HG03045 (cell line): Measurements from ENCODE around the gene APOO.
A peak's percentile ranks its signal among the peaks of the same experiment; 100 is the strongest.

Source experiments
- ATAC-seq: cut with Tn5 transposase; IDR thresholded peaks from one replicate; pipeline ENCODE4 v1.9.1; 2021; ENCODE audit warnings: mild to moderate bottlenecking, moderate library complexity; ENCODE audit not compliant: unreplicated experiment

APOO gene

GRCh38 chrX:23907498-23908218 lies at the start of gene APOO, which contains the start of gene CXorf58:
Gene APOO, minus strand, starts transcription at chrX:23907938. Its CDS starts 236 bp downstream, at chrX:23907702.
Gene CXorf58, plus strand, starts transcription at chrX:23908006. Its CDS starts 2,297 bp downstream, at chrX:23910303.
- peak; percentile 93 for ATAC-seq

DNA sequence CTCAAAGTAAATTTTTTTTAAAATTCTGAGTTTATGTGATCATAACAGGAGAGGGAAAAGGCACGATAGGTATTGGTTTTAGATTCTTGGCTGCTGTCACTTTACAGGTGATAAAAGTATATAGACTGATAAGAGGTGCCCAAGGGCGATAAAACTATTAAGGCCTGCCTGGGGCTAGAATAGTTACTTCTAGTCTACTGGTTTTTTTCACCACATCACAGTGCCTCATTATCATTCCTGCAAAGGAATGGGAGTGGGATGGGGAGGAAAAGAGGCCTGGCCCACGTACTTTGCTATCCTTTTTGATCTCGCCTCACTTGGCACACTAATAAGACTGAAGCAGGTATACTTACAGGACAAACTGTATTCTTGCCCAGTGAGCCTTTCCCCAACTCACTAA lies 46.7 kb upstream of the APOO start:
- no peak for ATAC-seq

DNA sequence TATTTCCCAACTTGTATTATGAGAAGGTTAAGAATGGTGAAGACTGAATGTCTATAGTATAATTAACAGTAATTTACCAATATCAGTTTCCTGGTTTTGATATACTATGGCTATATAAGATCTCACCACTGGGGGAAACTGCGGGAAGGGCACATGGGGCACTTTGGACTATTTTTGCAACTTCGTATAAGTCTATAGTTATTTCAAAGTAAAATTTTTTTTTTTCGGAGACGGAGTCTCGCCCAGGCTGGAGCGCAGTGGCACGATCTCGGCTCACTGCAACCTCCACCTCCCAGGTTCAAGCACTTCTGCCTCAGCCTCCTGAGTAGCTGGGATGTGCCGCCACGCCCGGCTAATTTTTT lies 46.2 kb upstream of the APOO start:
- ATAC-seq, result no peak

- peak; percentile 94 for ATAC-seq
Measured at GRCh38 chrX:23952984-23953907, 45.5 kb upstream of the APOO start.

DNA sequence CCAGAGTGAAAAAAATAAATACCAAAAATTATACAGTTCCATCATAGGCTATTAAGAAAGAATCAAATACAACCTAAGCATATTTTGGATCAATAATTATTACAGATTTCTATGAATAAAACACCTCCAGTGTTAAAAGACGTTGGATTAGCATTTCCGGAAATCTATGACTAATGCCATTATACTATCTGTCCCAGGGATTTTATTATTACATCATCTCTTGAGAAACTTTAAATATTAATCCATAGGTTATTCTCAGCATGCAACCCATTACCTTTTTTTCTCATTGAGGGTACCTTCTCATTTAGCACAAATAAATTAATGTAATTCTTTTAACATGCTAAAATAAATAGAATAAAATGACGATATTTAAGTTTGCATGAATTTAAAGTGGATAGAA lies 44.7 kb upstream of the APOO start:
- ATAC-seq, result no peak

DNA sequence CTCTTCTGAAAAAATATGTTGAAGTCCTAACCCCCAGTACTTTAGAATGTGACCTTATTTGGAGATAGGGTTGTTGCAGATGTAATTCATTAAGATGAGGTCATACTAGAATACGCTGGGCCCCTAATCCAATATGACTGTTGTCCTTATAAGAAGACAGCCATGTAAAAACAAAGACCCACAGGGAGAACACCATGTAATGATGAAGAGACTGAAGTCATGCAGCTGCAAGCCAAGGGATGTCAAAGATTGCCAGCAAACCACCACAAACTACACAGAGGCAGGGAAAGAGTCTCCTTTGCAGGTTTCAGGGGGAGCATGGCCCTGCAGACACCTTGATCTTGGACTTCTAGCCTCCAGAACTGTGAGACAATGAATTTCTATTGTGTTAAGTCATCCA lies 37.5 kb upstream of the APOO start:
- ATAC-seq, result no peak

- ATAC-seq, result no peak
Measured at GRCh38 chrX:23944234-23944633, 36.5 kb upstream of the APOO start.

- ATAC-seq, result no peak
Measured at GRCh38 chrX:23939203-23939602, 31.5 kb upstream of the APOO start.

DNA sequence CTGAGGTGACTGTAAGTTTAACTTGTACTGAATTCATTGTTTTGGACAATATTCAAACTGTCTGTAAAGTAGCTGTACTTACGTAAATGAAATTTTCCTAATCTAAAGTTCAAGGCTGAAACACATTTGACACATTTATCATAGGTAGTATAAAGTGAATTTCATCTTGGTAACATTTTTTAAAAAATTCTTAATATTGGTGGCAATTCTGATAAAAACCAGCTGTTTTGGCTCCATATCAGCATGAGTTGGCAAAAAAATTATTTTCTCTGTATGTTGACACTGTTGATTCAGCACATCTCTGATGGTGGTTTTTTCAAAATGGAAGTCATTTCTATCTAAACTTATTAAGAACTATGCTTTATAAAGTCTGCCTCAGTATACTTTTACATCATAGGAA lies 31.0 kb upstream of the APOO start:
- no peak for ATAC-seq

- ATAC-seq, result no peak
Measured at GRCh38 chrX:23937100-23937499, 29.4 kb upstream of the APOO start.

- ATAC-seq, result no peak
Measured at GRCh38 chrX:23936180-23936579, 28.4 kb upstream of the APOO start.

GRCh38 chrX:23935106-23935505 lies 27.4 kb upstream of the APOO start:
- ATAC-seq, result no peak

GRCh38 chrX:23932046-23932445 lies 24.3 kb upstream of the APOO start:
- ATAC-seq, result no peak

- no peak for ATAC-seq
Measured at GRCh38 chrX:23930894-23931604, 23.3 kb upstream of the APOO start.

DNA sequence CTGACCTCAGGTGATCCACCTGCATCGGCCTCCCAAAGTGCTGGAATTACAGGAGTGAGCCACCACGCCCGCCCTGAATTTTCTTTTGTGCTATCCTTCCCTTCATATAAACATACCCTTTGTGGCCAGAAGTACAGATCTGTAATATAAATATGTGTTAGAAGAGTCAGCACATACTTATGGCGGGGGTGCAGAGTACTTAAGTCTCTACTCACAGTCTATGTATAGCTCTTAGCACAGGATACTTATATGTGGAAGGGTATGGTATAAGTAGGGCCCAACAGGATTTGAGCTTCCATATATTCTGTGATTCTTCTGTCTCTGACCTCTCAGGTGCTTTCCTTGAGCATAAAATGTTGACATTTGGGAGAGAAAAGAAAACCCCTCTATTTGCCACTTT lies 18.3 kb upstream of the APOO start:
- ATAC-seq, result no peak

- no peak for ATAC-seq
Measured at GRCh38 chrX:23919706-23920320, 12.1 kb upstream of the APOO start.

DNA sequence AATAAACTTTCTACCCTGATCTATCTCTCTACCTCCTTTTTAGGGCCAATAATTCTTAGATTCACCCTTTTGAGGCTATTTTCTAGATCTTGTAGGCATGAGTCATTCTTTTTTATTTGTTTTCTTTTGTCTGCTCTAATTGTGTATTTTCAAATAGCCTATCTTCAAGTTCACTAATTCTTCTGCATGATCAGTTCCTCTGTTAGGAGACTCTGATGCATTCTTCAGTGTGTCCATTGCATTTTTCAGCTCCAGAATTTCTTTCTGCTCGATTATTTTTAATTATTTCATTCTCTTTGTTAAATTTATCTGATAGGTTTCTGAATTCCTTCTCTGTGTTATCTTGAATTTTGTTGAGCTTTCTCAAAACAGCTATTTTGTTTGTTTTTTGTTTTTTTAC lies 11.4 kb upstream of the APOO start:
- no peak for ATAC-seq

- no peak for ATAC-seq
Measured at GRCh38 chrX:23911126-23911835, 3.5 kb upstream of the APOO start.

GRCh38 chrX:23908219-23909004 lies 674 bp upstream of the APOO start:
- no peak for ATAC-seq

DNA sequence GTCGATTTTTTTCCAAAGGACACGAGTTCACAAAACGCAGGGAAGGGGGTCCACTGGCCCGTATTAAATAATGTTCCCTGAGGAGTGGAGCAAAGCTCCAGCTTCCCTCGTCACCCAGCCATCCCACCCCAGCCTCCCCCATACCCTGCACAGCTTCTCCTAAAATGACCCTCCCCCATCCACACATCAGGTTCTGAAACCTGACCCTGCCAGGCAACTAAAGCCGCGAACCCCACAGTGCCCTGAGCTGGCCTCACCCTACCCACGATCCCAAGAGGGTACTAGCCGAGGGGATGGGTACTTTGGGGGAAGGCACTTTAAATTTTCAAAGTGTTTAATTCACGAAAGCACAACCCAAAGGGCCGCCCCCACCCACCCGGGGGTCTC lies 634 bp downstream of the APOO start:
- peak; percentile 4 for ATAC-seq
